K562 (cell line): ENCODE results near the gene RTN4. TPM values are rescaled to one million over a fixed set of nuclear protein-coding genes. Genes with fewer than 3 reads are reported as not detected.

Source experiments
- CREB3 ChIP-seq: fragments of 450-650 bp; conservative IDR thresholded peaks from 2 replicates; pipeline ENCODE4 v1.6.1; 2016; ENCODE audit warnings: missing genetic modification characterization, low read depth, mild to moderate bottlenecking, missing compliant biosample characterization, moderate library complexity
- E2F4 ChIP-seq: sonication (generic); formaldehyde crosslinking; IDR thresholded peaks from 2 replicates; pipeline ENCODE4 v1.8.0; 2022; ENCODE audit warnings: mild to moderate bottlenecking, low read depth, missing genetic modification reagents
- EHMT2 ChIP-seq: fragments of 450-650 bp; IDR thresholded peaks from 2 replicates; pipeline ENCODE4 v1.6.1; 2018; ENCODE audit warnings: antibody characterized with exemption
- FOSL1 ChIP-seq: fragments of 200-800 bp; sonication (Bioruptor generic); conservative IDR thresholded peaks from 2 replicates; pipeline ENCODE4 v1.6.1; 2016; ENCODE audit warnings: missing genetic modification characterization, missing compliant biosample characterization
- HIVEP1 ChIP-seq: fragments of 250-450 bp; sonication (Bioruptor Pico); IDR thresholded peaks from 2 replicates; pipeline ENCODE4 v1.4.0; 2020; ENCODE audit warnings: mild to moderate bottlenecking
- KDM1A ChIP-seq, 2 experiments: fragments of 450-650 bp; IDR thresholded peaks; 2 replicates each; pipeline ENCODE4 v1.6.1; 2016; ENCODE audit warnings: mild to moderate bottlenecking in 2 of 2
- MBD2 ChIP-seq: sonication (generic); IDR thresholded peaks from 2 replicates; pipeline ENCODE4 v1.6.1; 2016; ENCODE audit warnings: low read depth, borderline replicate concordance
- POU5F1 ChIP-seq: fragments of 150-350 bp; IDR thresholded peaks from 2 replicates; pipeline ENCODE4 v1.6.1; 2014; ENCODE audit warnings: borderline replicate concordance, low read length, low read depth, mild to moderate bottlenecking; ENCODE audit not compliant: partially characterized antibody
- PRMT5 ChIP-seq: sonication (generic); formaldehyde crosslinking; IDR thresholded peaks from 2 replicates; pipeline ENCODE4 v1.5.0; 2020; ENCODE audit warnings: missing genetic modification reagents
- RBM39 ChIP-seq: fragments of 200-400 bp; formaldehyde crosslinking; optimal IDR thresholded peaks from 2 replicates; pipeline ENCODE3; 2018; ENCODE audit warnings: low read depth, low read length
- RREB1 ChIP-seq: fragments of 250-450 bp; sonication (Bioruptor Pico); IDR thresholded peaks from 2 replicates; pipeline ENCODE4 v1.4.0; 2020
- TAF9B ChIP-seq: fragments of 450-650 bp; IDR thresholded peaks from 2 replicates; pipeline ENCODE4 v1.6.1; 2018; ENCODE audit warnings: mild to moderate bottlenecking; ENCODE audit not compliant: partially characterized antibody
- THRA ChIP-seq: fragments of 450-650 bp; IDR thresholded peaks from 2 replicates; pipeline ENCODE4 v1.6.1; 2017; ENCODE audit warnings: mild to moderate bottlenecking, moderate library complexity
- TRIM28 ChIP-seq: fragments of 450-650 bp; IDR thresholded peaks from 2 replicates; pipeline ENCODE4 v1.6.1; 2017
- ZC3H11A ChIP-seq: IDR thresholded peaks from 2 replicates; pipeline ENCODE4 v1.6.1; 2012; ENCODE audit warnings: low read depth, low read length, improper control_type of control experiment
- ZNF79 ChIP-seq: fragments of 250-450 bp; sonication (Bioruptor Pico); IDR thresholded peaks from 2 replicates; pipeline ENCODE4 v1.4.0; 2020; ENCODE audit warnings: low read depth, mild to moderate bottlenecking, moderate library complexity
- polyA plus RNA-seq, 8 experiments: library from polyadenylated mRNA; depleted of rRNA in 4 of 8; stranded (reverse) in 5 of 8; unstranded in 3 of 8; fragments of >200 nt; fragmentation: Nextera tagmentation in 2 of 8; fragmentation: Illumina TruSeq in 1 of 8; extraction: Ambion mirVana in 2 of 8; extraction: Trizol in 1 of 8; gene quantifications; 2 replicates each; pipeline versions ENCODE4 v1.2.1 to v1.2.3, GENCODE V29; 2011 to 2014; ENCODE audit warnings: inconsistent platforms in 1 of 8, missing spikeins in 1 of 8
- total RNA-seq, 7 experiments: library from RNA; depleted of rRNA in 6 of 7; stranded (reverse); fragments of >200 nt in 6 of 7; fragmentation: Illumina TruSeq in 2 of 7; extraction: Trizol in 2 of 7; gene quantifications; 2 replicates each; pipeline versions ENCODE4 v1.2.1 to v1.2.3, GENCODE V29; 2011 to 2021; ENCODE audit warnings: low replicate concordance in 1 of 7

The RTN4 gene
- total and polyA plus RNA-seq, 9 of the 15 experiments (the other 6 are each of a cell fraction or from before 2014, with no cell fraction given) = 73.0 to 248 (median 116) TPM

- TF ChIP-seq THRA (no peak), KDM1A (IDR thresholded peaks at IDR 0.05) (no peak; a peak in 1 of 4 replicates), EHMT2 (no peak; the same call in 1 of the 2 replicates), CREB3 (peak; percentile 89), HIVEP1 (no peak), POU5F1 (no peak), TRIM28 (no peak), FOSL1 (tag) (no peak; the same call in 1 of the 2 replicates), PRMT5 (no peak), ZNF79 (no peak), ZC3H11A (no peak), RBM39 (no peak), MBD2 (no peak), RREB1 (CRISPR knock-in tag) (0 out of 2 replicates have a peak, but pooled peaks have one; percentile 66), E2F4 (CRISPR knock-in tag) (no peak), TAF9B (peak; percentile 66)
Measured at GRCh38 chr2:54955358-54956110, 94.7 kb downstream of the RTN4 start (continued).
